BE2C (cell line): Measurements from ENCODE around the gene HORMAD2.

Experiments
- DNase-seq: peaks from one replicate; pipeline ENCODE4 v3.0.0-alpha.2; 2020
- H3K27me3 ChIP-seq: fragments of 250-450 bp; sonication (Bioruptor Pico); 2 replicates; pipeline ENCODE4 v1.5.1; 2020; ENCODE audit warnings: mild to moderate bottlenecking
- H3K36me3 ChIP-seq: fragments of 250-450 bp; sonication (Bioruptor Pico); 2 replicates; pipeline ENCODE4 v1.5.1; 2020; ENCODE audit warnings: mild to moderate bottlenecking
- H3K4me1 ChIP-seq: fragments of 250-450 bp; sonication (Bioruptor Pico); 2 replicates; pipeline ENCODE4 v1.5.1; 2020
- H3K4me3 ChIP-seq: 2 replicates; pipeline ENCODE4 v1.5.1; 2011; ENCODE audit warnings: low read depth, low read length
- H3K9me3 ChIP-seq: fragments of 250-450 bp; sonication (Bioruptor Pico); 2 replicates; pipeline ENCODE4 v1.5.1; 2020
- TF ChIP-seq, protein P1 (sequence below): IDR thresholded peaks from 2 replicates; pipeline ENCODE4 v1.5.1; 2012; ENCODE audit warnings: mild to moderate bottlenecking, low read depth, low read length

The HORMAD2 gene

DNA sequence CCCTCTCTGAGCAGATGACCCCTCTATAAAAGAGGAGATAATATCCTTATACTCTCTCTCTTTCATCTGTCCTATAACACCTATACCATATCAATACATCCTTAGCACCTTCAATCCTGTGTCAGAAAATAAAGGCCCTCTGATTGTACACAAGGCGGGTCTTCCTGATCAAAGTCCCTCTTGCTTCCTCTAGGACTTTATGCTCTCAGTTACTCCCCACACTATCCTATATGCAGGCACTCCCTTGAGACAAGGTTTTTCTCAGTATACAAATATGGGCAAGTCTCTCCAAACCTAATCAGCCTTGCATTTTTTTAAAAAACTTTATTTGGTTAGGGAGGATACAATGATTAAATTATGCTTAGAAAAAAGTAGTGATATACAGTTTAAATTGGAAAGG lies 17.3 kb upstream of the HORMAD2 start:
- H3K27me3 ChIP-seq: no peaks in the 10 kb centered on the region
- DNase-seq: no peak
- TF ChIP-seq, protein P1, sequence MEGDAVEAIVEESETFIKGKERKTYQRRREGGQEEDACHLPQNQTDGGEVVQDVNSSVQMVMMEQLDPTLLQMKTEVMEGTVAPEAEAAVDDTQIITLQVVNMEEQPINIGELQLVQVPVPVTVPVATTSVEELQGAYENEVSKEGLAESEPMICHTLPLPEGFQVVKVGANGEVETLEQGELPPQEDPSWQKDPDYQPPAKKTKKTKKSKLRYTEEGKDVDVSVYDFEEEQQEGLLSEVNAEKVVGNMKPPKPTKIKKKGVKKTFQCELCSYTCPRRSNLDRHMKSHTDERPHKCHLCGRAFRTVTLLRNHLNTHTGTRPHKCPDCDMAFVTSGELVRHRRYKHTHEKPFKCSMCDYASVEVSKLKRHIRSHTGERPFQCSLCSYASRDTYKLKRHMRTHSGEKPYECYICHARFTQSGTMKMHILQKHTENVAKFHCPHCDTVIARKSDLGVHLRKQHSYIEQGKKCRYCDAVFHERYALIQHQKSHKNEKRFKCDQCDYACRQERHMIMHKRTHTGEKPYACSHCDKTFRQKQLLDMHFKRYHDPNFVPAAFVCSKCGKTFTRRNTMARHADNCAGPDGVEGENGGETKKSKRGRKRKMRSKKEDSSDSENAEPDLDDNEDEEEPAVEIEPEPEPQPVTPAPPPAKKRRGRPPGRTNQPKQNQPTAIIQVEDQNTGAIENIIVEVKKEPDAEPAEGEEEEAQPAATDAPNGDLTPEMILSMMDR: no peak
- H3K4me1 ChIP-seq: no peaks in the 10 kb centered on the region
- no peak overlapping the region for H3K4me3 ChIP-seq
- H3K36me3 ChIP-seq: no peaks in the 10 kb centered on the region
- H3K9me3 ChIP-seq: 0 out of 2 replicates have a peak, but pooled peaks cover 2% of the 10 kb centered on the region

GRCh38 chr22:30064172-30064571 lies 16.1 kb upstream of the HORMAD2 start:
- 0 out of 2 replicates have a peak, but pooled peaks cover 2% of the 10 kb centered on the region for H3K9me3 ChIP-seq

DNA sequence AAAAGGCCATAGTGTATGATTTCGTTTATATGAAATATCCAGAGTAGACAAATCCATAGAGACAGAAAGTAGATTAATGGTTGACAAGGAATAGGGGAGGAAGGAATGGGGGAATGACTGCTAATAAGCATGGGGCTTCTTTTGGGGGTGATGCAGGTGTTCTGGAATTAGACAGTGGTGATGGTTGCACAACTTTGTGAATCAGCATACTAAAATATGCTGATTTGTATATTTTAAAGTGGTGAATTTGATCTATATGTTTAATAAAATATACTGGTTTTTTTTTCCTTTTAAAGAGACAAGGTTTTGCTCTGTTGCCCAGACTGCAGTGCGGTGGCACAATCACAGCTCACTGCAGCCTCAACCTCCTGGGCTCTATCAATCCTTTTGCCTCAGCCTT lies 6.5 kb upstream of the HORMAD2 start:
- DNase-seq: no peak
- Histone ChIP-seq H3K36me3 (no peaks in the 10 kb centered on the region), H3K9me3 (no peaks in the 10 kb centered on the region), H3K4me1 (no peaks in the 10 kb centered on the region), H3K27me3 (peaks cover 8% of the 10 kb centered on the region; the same call in 1 of the 2 replicates), H3K4me3 (no peak overlapping the region)
- TF ChIP-seq, protein P1: no peak

More at GRCh38 chr22:30064172-30064571, 16.1 kb upstream of the HORMAD2 start:
- no peak overlapping the region for H3K4me3 ChIP-seq
- H3K27me3 ChIP-seq: no peaks in the 10 kb centered on the region
- TF ChIP-seq, protein P1: no peak
- H3K36me3 ChIP-seq: no peaks in the 10 kb centered on the region
- DNase-seq: no peak
- no peaks in the 10 kb centered on the region for H3K4me1 ChIP-seq

- Histone ChIP-seq H3K4me3 (no peak overlapping the region), H3K27me3 (peaks cover 8% of the 10 kb centered on the region; the same call in 1 of the 2 replicates), H3K9me3 (no peaks in the 10 kb centered on the region), H3K4me1 (no peaks in the 10 kb centered on the region), H3K36me3 (no peaks in the 10 kb centered on the region)
- DNase-seq: no peak
- TF ChIP-seq, protein P1: no peak
These were observed 6.1 kb upstream of the HORMAD2 start for GRCh38 chr22:30074147-30074546.

DNA sequence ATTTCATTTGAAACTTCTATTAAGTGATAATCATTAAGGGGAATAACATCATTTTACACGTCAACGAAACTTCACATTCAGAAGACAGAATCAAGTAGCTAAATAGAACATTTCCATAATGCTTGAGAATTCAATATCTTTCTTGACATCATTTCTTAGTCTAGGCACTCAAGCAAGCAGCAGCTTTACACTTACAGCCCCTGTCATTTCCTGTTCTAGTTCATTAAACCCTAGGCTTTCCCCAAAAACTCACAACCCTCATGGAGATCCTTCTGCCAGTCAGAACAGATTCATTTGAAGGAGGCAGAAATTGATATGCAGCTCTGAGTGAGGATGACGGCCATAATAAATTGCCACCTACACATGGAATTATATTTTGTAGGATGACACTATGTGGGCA lies 5.3 kb upstream of the HORMAD2 start:
- TF ChIP-seq, protein P1: no peak
- H3K27me3 ChIP-seq: peaks cover 8% of the 10 kb centered on the region; the same call in 1 of the 2 replicates
- H3K9me3 ChIP-seq: no peaks in the 10 kb centered on the region
- no peak overlapping the region for H3K4me3 ChIP-seq
- no peaks in the 10 kb centered on the region for H3K36me3 ChIP-seq
- H3K4me1 ChIP-seq: no peaks in the 10 kb centered on the region
- DNase-seq: no peak

DNA sequence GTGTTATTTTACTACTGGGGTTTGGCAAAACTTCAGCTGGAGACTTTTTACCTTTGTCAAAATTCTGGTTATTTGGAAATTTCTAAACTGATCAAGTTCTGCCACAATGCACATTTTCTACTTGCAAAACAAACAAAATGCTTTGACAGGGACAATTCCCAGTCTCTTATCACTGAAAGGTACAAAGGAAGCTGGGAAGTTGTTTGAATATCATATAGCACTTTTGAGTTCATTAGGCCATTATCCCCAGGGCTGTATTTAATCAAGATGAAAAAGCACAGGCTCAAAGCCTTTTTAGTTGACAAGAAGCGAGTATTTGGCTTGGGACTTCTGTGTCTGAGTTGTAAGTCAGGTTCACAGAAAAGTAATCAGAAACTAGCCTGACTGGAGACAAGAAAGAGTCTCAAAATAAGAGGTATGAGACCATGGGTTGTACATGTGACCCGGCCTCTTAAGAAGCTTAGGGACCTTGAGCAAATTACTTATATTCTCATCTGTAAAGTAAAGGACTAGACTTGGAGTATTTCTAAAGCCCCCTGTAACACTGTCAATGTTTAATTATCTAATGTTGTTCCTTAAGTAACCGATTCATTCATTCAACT lies 2.9 kb upstream of the HORMAD2 start:
- no peak overlapping the region for H3K4me3 ChIP-seq
- no peaks in the 10 kb centered on the region for H3K4me1 ChIP-seq
- H3K36me3 ChIP-seq: no peaks in the 10 kb centered on the region
- H3K9me3 ChIP-seq: no peaks in the 10 kb centered on the region
- H3K27me3 ChIP-seq: peaks cover 8% of the 10 kb centered on the region; the same call in 1 of the 2 replicates
- no peak for DNase-seq
- TF ChIP-seq, protein P1: no peak
